Fibroblast of skin of right biceps (primary cell): Measurements from ENCODE around the gene SNCAIP.
"Not testable (repeated sequence)": the region's sequence is repeated elsewhere in the genome, so short reads cannot be mapped to it uniquely, and the experiment has no call there.

ENCODE experiments used
- DNase-seq: peaks from one replicate; pipeline ENCODE4 v3.0.0-alpha.2; 2013

The SNCAIP gene

DNA sequence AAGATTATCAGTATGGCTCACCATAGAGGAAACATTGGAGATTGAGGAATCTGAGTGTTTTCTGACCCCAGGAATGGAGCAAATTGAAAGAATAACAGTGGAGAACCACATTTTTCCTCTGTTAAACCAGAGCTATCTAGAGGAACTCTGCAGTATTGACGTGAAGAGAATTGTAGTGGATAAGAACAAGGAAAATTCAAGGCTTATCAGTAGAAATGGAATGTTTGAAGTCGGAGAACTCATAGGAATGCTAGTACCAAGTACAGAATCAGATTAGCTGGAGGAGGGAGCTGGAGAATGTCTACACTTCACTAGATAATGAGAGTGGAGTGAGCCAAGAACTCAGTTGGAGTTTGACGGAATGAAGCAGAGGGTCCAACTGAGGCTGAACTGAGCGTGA, 50.3 kb downstream of the SNCAIP start:
- no peak for DNase-seq

DNA sequence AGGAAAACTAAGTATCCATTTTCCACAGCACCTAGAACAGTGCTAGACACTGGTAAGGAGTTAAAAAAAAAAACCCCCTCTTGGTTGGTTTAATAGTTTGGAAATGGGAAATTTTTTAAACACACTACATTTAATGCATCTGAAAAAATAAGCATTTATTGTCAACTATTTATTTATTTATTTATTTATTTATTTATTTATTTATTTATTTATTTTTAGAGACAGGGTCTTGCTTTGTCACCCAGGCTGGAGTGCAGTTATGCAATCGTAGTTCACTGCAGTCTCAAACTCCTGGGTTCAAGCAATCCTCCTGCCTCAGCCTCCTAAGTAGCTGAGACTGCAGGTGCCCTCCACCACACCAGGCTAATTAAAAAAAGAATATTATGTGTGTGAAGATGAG, 51.6 kb downstream of the SNCAIP start:
- no peak for DNase-seq

GRCh38 chr5:122366501-122366900, 54.5 kb downstream of the SNCAIP start:
- no peak for DNase-seq

DNA sequence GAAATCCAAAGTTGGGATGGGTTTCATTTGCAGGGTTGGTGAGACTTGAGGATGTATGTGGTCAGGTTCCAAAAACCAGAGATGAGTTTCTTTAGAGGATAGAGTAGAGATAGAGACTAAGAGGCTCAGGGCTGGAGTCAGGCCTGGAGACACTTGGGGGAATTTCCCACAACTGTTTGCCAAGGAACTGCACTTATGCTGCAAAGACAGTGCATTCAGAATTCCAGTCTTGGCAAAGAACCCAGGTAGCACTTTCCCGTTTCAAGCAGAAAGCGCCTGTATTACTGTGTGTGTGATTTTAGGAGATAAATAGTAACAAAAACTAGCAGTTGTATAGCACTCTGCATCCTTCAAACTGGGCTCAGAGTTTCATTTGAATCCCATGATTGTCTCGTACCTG, 55.4 kb downstream of the SNCAIP start:
- no peak for DNase-seq

- no peak for DNase-seq
Measured at GRCh38 chr5:122368510-122369251, 56.6 kb downstream of the SNCAIP start.

GRCh38 chr5:122369253-122369815, 57.3 kb downstream of the SNCAIP start:
- DNase-seq: no peak

- DNase-seq: no peak
Measured at GRCh38 chr5:122371511-122372151, 59.6 kb downstream of the SNCAIP start.

DNA sequence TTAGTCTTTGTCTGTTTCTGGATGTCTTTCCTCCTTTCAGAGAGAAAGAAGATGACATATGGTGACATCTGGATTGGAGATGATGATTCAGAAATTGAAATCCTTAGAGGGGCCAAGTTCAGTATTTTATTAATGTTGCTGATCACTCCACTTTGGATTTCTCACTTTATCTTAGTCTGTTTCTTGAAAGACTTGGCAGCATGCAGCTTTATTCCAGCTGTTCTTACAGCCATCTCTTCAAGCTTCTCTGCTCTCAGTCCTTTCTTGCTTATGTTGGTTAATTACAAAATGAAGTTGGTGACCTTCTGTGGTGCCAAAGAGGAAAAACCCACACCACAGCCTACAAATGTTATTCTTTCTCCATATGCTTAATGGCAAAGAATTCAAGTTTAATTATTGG, 62.1 kb downstream of the SNCAIP start:
- no peak for DNase-seq

- no peak for DNase-seq
Measured at GRCh38 chr5:122375801-122376200, 63.8 kb downstream of the SNCAIP start.

DNA sequence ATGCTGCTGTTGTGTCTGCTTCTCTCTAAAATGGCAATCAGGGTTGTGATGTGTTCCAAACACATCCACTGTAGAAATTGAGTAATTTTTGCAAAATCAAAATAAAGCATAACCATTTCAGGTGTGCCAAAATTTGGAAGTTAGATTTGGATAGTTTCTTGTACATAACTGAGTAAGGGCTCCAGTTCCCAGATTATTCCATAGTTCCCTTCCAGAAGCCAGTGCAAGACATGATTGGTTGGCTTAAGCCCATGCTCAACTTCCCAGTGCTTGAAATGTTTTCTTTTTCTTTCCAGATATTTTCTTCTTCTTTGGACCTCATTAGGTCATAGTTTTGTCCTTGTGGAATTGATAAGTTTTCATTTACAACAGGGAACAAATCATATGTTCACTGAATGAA, 64.2 kb downstream of the SNCAIP start:
- DNase-seq: no peak

DNA sequence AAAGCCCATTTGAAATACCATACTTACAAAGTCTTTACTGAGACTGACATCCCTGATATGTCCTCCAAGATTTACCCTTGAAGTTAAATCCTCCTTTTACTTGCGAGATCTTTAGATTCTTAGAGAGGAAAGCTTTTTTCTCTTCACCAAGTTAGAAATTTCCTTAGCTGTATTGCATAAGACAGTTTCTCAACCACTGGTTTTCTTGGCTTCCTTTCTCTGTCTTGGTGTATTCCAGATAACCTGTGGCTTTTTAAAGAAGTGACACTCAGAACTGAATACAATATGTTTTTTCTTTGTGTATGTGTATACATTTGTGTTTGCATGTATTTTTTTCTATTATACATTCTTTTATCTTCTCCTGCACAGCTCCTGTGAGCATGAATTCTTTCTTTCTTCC, 65.0 kb downstream of the SNCAIP start:
- no peak for DNase-seq

- DNase-seq: not testable (repeated sequence)
Measured at GRCh38 chr5:122382938-122383337, 70.9 kb downstream of the SNCAIP start.

GRCh38 chr5:122384739-122385235, 72.8 kb downstream of the SNCAIP start:
- DNase-seq: no peak

- no peak for DNase-seq
Measured at GRCh38 chr5:122385286-122385685, 73.2 kb downstream of the SNCAIP start.

DNA sequence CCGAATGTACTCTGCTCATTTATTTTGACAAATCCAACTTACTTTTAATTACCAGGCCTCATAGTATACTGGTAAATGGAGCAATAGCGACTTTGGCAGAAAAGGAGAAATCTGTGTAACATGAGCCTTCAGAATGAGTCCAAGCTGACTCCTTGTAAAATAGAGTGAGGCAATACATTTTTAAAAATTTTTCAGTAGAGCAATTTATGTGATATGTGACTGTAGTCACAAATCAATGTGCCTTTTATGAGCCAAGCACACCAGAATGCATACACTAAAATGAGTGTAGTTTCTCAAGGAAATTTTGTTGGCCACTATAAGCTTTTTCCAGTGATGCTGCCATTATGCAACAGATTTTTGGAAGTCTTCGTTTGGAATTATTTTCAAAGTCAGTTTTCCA, 73.8 kb downstream of the SNCAIP start:
- DNase-seq: peak; percentile 7

- DNase-seq: no peak
Measured at GRCh38 chr5:122390154-122390553, 78.1 kb downstream of the SNCAIP start.

GRCh38 chr5:122390694-122391093, 78.7 kb downstream of the SNCAIP start:
- DNase-seq: no peak

- DNase-seq: no peak
Measured at GRCh38 chr5:122391621-122392020, 79.6 kb downstream of the SNCAIP start.

DNA sequence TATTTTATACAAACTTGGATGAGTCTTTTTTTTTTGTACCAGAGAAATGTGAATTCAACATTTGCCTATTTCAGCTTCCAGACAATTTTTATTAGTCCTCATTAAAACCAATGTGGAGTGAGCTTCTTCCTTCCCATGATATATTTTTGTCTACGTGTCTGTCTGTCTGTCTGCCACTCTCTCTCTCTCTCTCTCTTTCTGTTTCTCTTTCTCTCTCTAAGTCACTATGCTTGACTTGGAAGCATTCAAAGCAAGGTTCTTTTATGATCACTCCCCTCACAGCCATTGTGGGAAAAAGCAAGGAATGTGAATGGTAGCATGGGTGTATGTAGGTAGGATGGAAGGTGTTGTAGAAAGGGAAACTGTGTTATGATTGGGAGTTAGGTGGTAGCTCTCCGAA, 80.2 kb downstream of the SNCAIP start:
- DNase-seq: no peak

DNA sequence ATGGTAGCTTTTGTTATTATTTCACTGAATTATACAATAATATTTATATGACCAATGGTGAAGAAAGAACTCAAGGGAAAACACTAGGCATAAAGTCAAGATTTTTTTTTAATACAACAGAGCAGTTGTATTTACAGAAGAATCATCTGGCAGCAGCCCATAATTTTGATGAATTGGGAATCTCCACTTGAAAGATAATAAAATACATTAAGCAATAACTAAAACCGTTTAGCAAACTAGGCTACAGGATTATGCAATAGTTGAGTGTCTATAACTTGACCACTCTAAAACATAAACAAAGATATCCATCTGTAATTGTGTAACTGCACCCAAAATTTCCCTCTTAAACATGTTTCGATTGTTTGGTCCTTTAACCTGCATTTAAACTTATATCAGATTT, 80.8 kb downstream of the SNCAIP start:
- no peak for DNase-seq

GRCh38 chr5:122394284-122394930, 82.4 kb downstream of the SNCAIP start:
- no peak for DNase-seq

DNA sequence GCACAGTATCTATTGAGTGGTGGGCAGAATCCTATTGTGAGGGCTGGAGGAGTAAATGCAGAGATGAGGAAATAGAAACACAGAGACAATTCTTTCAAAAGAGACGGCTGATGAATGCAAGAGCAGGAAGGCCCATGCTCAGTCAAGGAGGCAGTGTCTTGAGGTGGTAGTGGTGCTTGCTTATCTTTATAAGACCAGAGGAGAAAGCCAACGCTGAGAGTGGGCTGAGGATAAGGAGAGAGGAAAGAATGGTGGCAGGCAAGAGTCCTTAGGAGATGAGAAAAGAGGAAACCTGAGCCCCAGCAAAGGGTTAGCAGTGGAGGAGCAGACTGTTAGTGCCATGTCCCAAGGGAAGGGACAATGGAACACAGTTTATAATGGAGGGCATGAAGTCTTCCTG, 86.0 kb downstream of the SNCAIP start:
- DNase-seq: no peak

- no peak for DNase-seq
Measured at GRCh38 chr5:122400341-122400740, 88.3 kb downstream of the SNCAIP start.

DNA sequence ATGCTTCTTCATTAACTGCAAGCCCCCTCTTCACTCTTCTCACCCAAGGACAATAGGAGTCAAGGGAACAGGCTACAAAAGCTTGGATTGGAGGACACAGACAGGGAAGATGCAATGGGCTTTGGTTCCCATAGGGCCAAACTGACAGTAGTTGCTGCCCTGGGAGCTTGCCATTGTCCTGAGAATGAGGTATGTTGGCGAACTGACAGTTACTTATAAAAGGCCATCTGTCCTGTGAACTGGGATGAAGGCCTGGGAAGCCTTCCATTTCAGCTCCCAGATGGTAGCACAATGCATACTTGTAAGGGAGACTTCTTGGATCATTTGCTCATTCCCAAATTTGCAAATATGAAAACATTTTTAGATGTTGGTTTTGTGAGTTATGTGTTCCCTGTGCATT, 88.9 kb downstream of the SNCAIP start:
- no peak for DNase-seq
